GM10847 (cell line): ENCODE data around the gene RNFT2.

Source experiments
- POLR2A ChIP-seq: IDR thresholded peaks from 2 replicates; pipeline ENCODE4 v1.6.1; 2011; ENCODE audit not compliant: insufficient read length; ENCODE audit errors: extremely low read depth

RNFT2 gene

GRCh38 chr12:116701432-116701831 is 36.7 kb upstream of the RNFT2 start:
- no peak for TF ChIP-seq POLR2A

GRCh38 chr12:116703214-116703795 is 34.8 kb upstream of the RNFT2 start:
- TF ChIP-seq POLR2A, result no peak

GRCh38 chr12:116707751-116708150 is 30.4 kb upstream of the RNFT2 start:
- TF ChIP-seq POLR2A, result no peak

DNA sequence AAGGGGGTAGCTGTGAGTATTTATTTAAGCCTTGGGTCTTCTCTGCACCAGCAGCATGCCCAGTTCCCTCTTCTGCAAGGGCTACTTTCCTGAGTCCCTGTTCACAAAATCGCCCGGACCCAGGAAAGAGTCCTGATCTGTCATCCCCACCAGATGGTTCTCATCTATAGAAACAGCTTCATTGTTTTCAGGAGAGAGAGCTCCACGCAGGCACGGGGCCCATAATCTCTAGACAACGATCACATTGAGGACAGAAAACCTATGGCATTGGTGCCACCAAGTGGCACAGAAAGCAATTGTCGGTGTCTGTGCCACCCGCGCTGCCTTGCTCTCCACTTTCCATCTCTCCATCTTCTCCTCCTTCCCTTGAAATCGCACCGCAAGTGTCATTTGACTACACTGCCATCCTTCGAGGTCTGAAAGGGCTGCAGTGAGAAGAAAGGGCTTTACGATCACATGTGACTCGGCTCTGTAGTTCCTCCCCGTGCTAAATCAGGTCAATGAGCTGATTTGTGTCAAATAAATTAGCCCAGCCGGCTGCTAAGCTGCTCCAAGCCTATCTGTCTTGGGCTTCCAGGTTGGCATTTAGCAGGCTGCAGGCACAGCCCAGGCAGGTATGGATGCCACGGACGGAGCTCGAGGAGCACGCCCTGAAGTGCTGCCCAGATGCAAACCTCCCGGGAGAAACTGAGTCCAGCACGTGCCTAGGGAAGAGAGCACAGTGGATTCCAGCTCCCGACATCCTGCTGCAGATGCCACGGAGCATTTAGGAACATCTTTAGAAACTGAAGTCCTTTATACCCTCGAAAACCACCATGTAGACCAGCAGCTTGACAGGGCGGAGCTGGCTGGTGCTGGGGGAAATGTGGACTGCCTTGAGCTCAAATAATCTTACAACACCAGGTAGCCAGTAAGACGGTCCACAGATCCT is 29.0 kb upstream of the RNFT2 start:
- TF ChIP-seq POLR2A, result no peak

DNA sequence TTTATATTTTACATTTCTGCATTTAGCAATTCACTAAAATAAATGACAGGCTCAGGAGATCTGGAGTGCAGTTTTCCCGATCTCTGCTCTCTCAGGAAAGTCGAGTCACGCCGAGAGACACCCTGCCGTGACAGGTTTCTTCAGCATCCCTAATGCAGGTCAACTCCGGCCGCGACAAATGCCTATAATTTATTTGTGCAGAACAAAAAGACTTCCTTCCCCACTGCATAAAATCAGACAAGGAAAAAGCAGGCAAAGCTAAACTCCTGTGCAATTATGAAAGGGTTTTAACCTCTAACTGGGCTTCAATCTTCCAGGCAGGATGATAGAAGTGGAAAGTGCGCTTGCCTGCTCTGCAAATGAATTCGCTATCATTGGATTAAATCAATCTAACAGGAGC is 28.3 kb upstream of the RNFT2 start:
- TF ChIP-seq POLR2A, result no peak

DNA sequence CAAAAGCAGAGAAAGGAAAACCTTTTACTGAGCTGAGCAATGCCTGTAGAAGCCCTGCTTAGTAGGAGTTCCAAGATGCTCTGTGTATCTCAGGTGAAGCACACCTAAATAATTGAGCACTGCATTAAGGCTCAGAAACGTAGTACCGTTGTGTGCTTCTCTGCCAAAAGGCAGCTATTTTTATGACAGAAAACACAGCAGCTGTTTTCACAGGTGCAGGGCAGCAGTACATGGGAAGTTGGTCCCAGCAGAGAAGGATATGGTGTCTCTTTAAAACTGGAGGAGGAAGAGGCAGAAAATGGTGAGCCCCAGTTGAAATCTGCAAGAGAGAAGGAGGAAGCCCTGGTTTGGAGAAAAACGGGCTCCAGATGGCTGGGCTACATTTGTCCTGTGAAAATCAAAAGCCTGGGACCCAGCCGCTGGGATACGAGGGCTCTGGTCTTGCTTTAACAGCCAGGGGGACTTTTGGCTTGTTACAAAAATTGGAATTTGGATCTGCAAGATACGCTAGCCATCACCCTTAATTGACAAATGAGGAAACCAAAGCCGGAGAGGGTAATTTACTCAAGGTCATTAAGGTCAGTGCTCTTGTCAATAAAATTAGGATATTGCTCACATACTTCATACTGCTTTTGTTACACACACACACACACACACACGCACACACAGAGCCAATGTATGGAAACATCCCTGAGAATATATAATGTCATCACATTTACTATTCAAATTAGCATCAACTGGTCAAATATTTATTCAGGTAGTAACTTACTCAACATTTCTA is 27.6 kb upstream of the RNFT2 start:
- no peak for TF ChIP-seq POLR2A

- TF ChIP-seq POLR2A, result no peak
These were observed 25.4 kb upstream of the RNFT2 start for GRCh38 chr12:116712458-116713303.

- TF ChIP-seq POLR2A, result no peak
These were observed 24.6 kb upstream of the RNFT2 start for GRCh38 chr12:116713527-116713926.

DNA sequence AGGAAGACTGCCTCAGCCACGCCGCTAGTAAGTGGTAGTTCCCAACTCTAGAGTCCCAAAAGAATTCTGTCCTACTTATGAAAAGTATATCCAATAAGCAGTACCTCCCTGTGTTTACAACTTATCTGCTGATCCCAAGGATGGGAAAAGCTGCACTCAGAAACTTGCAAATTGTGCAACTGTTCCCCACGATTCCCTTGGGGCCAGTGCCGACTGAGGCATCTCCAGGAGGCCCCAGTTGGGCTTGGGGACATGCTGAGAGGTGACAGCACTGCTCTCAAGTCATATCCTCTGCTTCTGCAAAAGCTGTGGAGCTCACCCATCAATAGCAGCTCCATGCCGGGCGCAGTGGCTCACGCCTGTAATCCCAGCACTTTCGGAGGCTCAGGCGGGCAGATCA is 23.9 kb upstream of the RNFT2 start:
- TF ChIP-seq POLR2A, result no peak

DNA sequence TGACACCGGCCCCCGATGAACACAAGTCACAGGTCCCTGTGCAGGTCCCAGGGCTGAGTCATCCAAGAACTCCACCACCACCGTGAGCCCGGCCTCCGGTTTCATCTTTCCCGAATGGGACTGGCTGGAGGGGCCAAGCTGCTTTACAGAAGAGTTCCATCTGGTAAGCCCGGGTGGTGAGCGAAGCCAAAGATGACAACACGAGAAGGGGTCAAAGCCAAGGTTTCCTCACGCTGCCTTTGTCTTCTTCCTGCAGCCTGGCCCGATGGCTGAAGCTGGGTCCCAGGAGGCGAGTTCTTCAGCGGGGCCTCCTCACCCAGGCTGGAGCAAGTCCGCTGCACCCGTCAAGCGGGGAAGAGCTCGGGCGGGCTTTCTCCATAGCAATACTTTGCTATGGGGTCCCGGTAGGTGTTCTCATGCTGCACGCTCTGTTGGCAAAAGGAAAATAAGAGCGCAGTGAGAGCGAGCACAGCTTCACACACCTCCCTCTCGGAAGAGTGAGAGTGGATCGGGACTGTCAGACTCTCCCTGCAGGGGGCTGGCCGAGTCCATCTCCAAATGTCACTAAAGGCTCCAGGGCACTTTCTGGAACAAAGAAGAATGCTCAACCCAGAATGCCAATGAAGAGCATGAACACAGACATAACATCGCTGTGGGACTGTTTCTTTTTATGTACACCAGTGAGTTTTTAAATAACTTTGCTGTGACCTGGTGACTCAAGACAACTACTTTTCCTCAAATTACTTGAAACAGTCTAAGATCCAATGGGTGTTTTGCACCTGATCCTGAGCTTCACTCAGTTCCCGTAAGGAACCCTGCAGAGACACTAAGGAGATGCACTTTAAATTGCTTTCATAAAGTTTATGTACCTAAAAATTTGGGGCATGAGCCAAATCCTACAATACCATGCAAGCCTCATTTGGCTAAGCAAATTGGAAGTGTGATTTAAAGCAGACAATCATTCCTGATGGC is 20.4 kb upstream of the RNFT2 start:
- TF ChIP-seq POLR2A, result no peak

DNA sequence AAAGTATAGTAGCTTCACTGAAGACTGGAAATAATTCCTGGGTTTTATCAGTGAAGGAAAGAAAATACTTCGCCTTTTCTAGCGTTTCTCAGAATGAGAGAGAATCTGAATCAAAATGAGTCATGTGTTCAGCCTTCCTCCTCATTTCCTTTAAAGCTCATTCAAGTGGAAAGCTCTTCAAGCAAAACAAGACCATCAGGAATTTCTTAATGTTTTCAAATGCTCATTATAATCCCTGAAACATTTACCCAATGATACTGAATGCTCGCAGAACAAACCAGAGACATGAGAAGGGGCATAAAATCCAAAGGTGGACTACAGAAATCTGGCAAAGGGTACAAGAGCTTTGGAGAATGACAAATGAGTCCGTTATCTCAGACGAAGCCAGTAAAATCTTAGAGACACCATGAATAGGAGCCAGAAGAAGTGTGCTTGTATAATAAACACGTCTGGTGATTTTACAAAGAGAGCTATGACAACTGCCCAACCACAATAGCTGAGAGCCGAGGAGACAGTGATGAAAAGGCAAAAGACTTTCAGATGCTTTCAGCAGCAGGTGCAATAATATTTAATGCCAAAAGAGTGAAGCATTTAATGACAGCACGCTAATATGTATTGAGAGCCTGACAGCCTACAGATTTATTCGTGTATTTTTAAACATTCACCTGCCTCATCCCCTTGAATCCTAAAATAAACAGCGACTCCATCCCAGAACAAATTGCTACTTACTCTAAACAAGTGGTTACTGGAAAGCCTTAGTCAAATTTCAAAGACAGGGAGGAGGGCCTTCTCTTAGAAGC is 19.3 kb upstream of the RNFT2 start:
- TF ChIP-seq POLR2A, result no peak

DNA sequence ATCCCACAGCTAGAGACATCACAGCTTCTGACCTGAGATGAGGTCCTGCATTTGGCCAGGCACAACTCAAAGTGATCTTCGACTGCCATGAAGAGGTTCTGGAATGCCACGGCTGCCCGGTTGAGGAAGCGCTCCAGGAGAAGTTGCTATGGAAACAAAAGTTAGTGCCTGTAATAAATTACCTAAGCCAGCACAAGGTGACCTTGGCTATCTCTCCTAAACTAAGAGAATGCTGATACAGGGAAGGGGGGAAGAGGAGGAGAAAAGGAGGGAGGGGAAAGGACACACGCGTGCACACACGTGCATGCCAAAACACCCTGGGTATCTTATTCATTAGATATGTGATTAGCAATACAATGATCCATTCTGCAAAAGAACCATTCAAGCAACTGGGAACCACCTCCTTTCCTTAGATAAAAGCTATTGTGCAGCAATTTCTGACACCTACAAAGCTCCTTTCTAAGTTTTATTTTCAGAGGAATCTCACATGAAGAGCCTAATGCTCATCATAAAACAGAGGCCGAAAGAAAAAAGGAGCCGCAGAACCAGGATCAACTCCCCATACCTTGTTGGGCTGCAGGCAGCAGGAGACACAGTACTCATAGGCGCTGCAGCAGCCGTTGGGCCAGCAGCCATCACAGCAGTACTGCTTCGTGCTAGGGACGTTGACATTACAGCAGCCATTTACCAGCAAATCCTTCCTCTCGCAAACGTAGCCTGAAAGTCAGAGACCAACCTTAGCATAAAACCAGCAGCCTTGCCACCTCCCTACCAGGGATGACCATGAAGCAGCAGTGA is 18.2 kb upstream of the RNFT2 start:
- no peak for TF ChIP-seq POLR2A

GRCh38 chr12:116722245-116722644 is 15.9 kb upstream of the RNFT2 start:
- no peak for TF ChIP-seq POLR2A

GRCh38 chr12:116726694-116727093 is 11.4 kb upstream of the RNFT2 start:
- no peak for TF ChIP-seq POLR2A
